SK-N-SH (cell line): ENCODE measurements around the gene NR3C1. TPM values are rescaled to one million over a fixed set of nuclear protein-coding genes. Genes with fewer than 3 reads are reported as not detected.

ENCODE experiments used
- CTCF ChIA-PET: fragments of 300-600, 350-600 bp; formaldehyde crosslinking; extraction: SDS; loops from one replicate; lab custom pipeline; 2021; lab: Yijun Ruan, JAX
- POLR2A ChIA-PET: fragments of 350-600 bp; sonication (Branson Sonifier 250); formaldehyde crosslinking; extraction: SDS; loops from one replicate; lab custom pipeline; 2020; ENCODE audit warnings: antibody characterized with exemption, inconsistent platforms; lab: Yijun Ruan, JAX
- DNase-seq: peaks from one replicate; pipeline ENCODE4 v3.0.0; 2012
- H2AFZ ChIP-seq: fragments of 200-600 bp; sonication (generic); 2 replicates; pipeline ENCODE4 v1.8.1; 2016; ENCODE audit warnings: antibody characterized with exemption, mild to moderate bottlenecking, low read depth
- H3F3A ChIP-seq: fragments of 200-600 bp; sonication (generic); replicated peaks from 2 replicates; pipeline ENCODE3; 2016; ENCODE audit warnings: antibody characterized with exemption, mild to moderate bottlenecking; ENCODE audit not compliant: insufficient read depth
- H3K27ac ChIP-seq, 2 experiments: fragments of 200-500 bp in 1 of 2; fragments of 200-600 bp in 1 of 2; sonication (Bioruptor generic) in 1 of 2; sonication (generic), shearing (Covaris generic) in 1 of 2; 2 replicates each; pipeline versions ENCODE4 v1.5.1 to v1.6.1; 2014 to 2016; ENCODE audit warnings: low read depth in 2 of 2, inconsistent platforms in 1 of 2, low read length in 1 of 2, mild to moderate bottlenecking in 1 of 2, mixed read lengths in 1 of 2
- H3K27me3 ChIP-seq: fragments of 200-600 bp; sonication (generic), shearing (Covaris generic); 2 replicates; pipeline ENCODE4 v1.6.1; 2016; ENCODE audit warnings: mixed run types; ENCODE audit not compliant: insufficient read depth
- H3K36me3 ChIP-seq, 2 experiments: fragments of 200-500 bp in 1 of 2; fragments of 200-600 bp in 1 of 2; sonication (Bioruptor generic) in 1 of 2; sonication (generic) in 1 of 2; replicated peaks in 1 of 2; 2 replicates each; pipeline versions ENCODE3 to v1.5.1; 2014 to 2016; ENCODE audit warnings: low read length in 1 of 2, mild to moderate bottlenecking in 1 of 2; ENCODE audit not compliant: insufficient read depth in 2 of 2, control insufficient read depth in 1 of 2
- H3K4me1 ChIP-seq, 2 experiments: fragments of 200-500 bp in 1 of 2; fragments of 200-600 bp in 1 of 2; sonication (Bioruptor generic) in 1 of 2; sonication (generic), shearing (Covaris generic) in 1 of 2; 2 replicates each; pipeline versions ENCODE4 v1.5.1 to v1.6.1; 2014 to 2016; ENCODE audit warnings: low read depth in 1 of 2, low read length in 1 of 2, mixed run types in 1 of 2; ENCODE audit not compliant: insufficient read depth in 2 of 2, control insufficient read depth in 1 of 2
- H3K4me2 ChIP-seq: fragments of 200-600 bp; sonication (generic), shearing (Covaris generic); 2 replicates; pipeline ENCODE4 v1.6.1; 2017; ENCODE audit warnings: mixed run types
- H3K4me3 ChIP-seq, 2 experiments: fragments of 200-500 bp in 1 of 2; fragments of 200-600 bp in 1 of 2; sonication (Bioruptor generic) in 1 of 2; sonication (generic), shearing (Covaris generic) in 1 of 2; 2 replicates each; pipeline versions ENCODE4 v1.5.1 to v1.8.1; 2014 to 2016; ENCODE audit warnings: low read depth in 2 of 2, inconsistent platforms in 1 of 2, low read length in 1 of 2, mild to moderate bottlenecking in 1 of 2, mixed read lengths in 1 of 2, moderate library complexity in 1 of 2
- H3K79me2 ChIP-seq: fragments of 200-600 bp; sonication (generic); 2 replicates; pipeline ENCODE4 v1.8.1; 2017; ENCODE audit warnings: mild to moderate bottlenecking; ENCODE audit not compliant: insufficient read depth
- H3K9ac ChIP-seq: fragments of 200-600 bp; sonication (generic); 2 replicates; pipeline ENCODE4 v1.6.1; 2017; ENCODE audit warnings: mixed run types
- H3K9me2 ChIP-seq: fragments of 200-600 bp; sonication (generic); 2 replicates; pipeline ENCODE4 v1.6.1; 2017; ENCODE audit warnings: mixed run types
- H3K9me3 ChIP-seq: fragments of 200-600 bp; sonication (generic); 2 replicates; pipeline ENCODE4 v1.6.1; 2017; ENCODE audit warnings: mixed run types, mild to moderate bottlenecking, moderate library complexity
- H4K20me1 ChIP-seq: fragments of 200-600 bp; sonication (generic); 2 replicates; pipeline ENCODE4 v1.6.1; 2017; ENCODE audit warnings: mild to moderate bottlenecking, mixed run types; ENCODE audit not compliant: insufficient read depth
- EP300 ChIP-seq, 2 experiments: IDR thresholded peaks; 2 replicates each; pipeline versions ENCODE4 v1.4.0 to v1.6.1; 2012; ENCODE audit warnings: borderline replicate concordance in 1 of 2, low read depth in 1 of 2, low read length in 1 of 2
- EZH2phosphoT487 ChIP-seq: fragments of 200-600 bp; sonication (generic); IDR thresholded peaks from 2 replicates; pipeline ENCODE4 v1.6.1; 2017; ENCODE audit warnings: low read depth, mixed run types, mild to moderate bottlenecking, antibody characterized with exemption, moderate library complexity, borderline replicate concordance
- FOSL2 ChIP-seq: IDR thresholded peaks from 2 replicates; pipeline ENCODE4 v1.4.0; 2012; ENCODE audit warnings: low read depth, mild to moderate bottlenecking, moderate library complexity, borderline replicate concordance
- FOXJ3 ChIP-seq: sonication (generic); formaldehyde crosslinking; IDR thresholded peaks from 2 replicates; pipeline ENCODE4 v1.5.1; 2020; ENCODE audit warnings: mild to moderate bottlenecking, missing genetic modification reagents
- FOXM1 ChIP-seq: IDR thresholded peaks from 2 replicates; pipeline ENCODE4 v1.4.0; 2012; ENCODE audit warnings: low read depth, mild to moderate bottlenecking
- GABPA ChIP-seq: IDR thresholded peaks from 2 replicates; pipeline ENCODE4 v1.4.0; 2012; ENCODE audit warnings: low read depth, mild to moderate bottlenecking
- IRF3 ChIP-seq: fragments of 150-350 bp; IDR thresholded peaks from 2 replicates; pipeline ENCODE4 v1.6.1; 2016; ENCODE audit warnings: mild to moderate bottlenecking, low read depth, low read length
- JUND ChIP-seq: IDR thresholded peaks from 2 replicates; pipeline ENCODE4 v1.4.0; 2012
- MAX ChIP-seq: IDR thresholded peaks from 2 replicates; pipeline ENCODE4 v1.4.0; 2012; ENCODE audit warnings: low read depth
- MEF2A ChIP-seq: IDR thresholded peaks from 2 replicates; pipeline ENCODE4 v1.4.0; 2012; ENCODE audit warnings: low read depth, borderline replicate concordance
- MXI1 ChIP-seq: IDR thresholded peaks from 2 replicates; pipeline ENCODE4 v1.6.1; 2012; ENCODE audit warnings: mild to moderate bottlenecking, low read depth, low read length, improper control_type of control experiment
- NRF1 ChIP-seq: IDR thresholded peaks from 2 replicates; pipeline ENCODE4 v1.6.1; 2012; ENCODE audit warnings: low read depth, mild to moderate bottlenecking, low read length
- POLR2AphosphoS5 ChIP-seq: IDR thresholded peaks from 2 replicates; pipeline ENCODE4 v1.6.1; 2012; ENCODE audit warnings: low read depth, low read length
- RAD21 ChIP-seq: IDR thresholded peaks from 2 replicates; pipeline ENCODE4 v1.6.1; 2012; ENCODE audit warnings: mild to moderate bottlenecking, low read length
- RXRA ChIP-seq: IDR thresholded peaks from 2 replicates; pipeline ENCODE4 v1.4.0; 2012; ENCODE audit warnings: low read depth, mild to moderate bottlenecking, borderline replicate concordance
- SIN3A ChIP-seq: IDR thresholded peaks from 2 replicates; pipeline ENCODE4 v1.6.1; 2012; ENCODE audit warnings: low read depth, mild to moderate bottlenecking, low read length, moderate library complexity, borderline replicate concordance
- SMC3 ChIP-seq: IDR thresholded peaks from 2 replicates; pipeline ENCODE4 v1.6.1; 2012; ENCODE audit warnings: low read depth, low read length, improper control_type of control experiment
- TAF1 ChIP-seq: IDR thresholded peaks from 2 replicates; pipeline ENCODE4 v1.6.1; 2012; ENCODE audit warnings: low read depth, mild to moderate bottlenecking, low read length, moderate library complexity, borderline replicate concordance
- TCF12 ChIP-seq: IDR thresholded peaks from 2 replicates; pipeline ENCODE4 v1.4.0; 2012
- TEAD4 ChIP-seq: IDR thresholded peaks from 2 replicates; pipeline ENCODE4 v1.4.0; 2012; ENCODE audit warnings: mild to moderate bottlenecking, borderline replicate concordance; ENCODE audit not compliant: insufficient read depth
- USF1 ChIP-seq: IDR thresholded peaks from 2 replicates; pipeline ENCODE4 v1.4.0; 2012; ENCODE audit warnings: low read depth, borderline replicate concordance
- USF2 ChIP-seq: fragments of 150-350 bp; IDR thresholded peaks from 2 replicates; pipeline ENCODE4 v1.6.1; 2017; ENCODE audit warnings: antibody characterized with exemption, low read length, low read depth, borderline replicate concordance
- YY1 ChIP-seq: IDR thresholded peaks from 2 replicates; pipeline ENCODE4 v1.4.0; 2012; ENCODE audit warnings: low read depth, mild to moderate bottlenecking
- WGBS: methylation state at CpG from one replicate; pipeline ENCODE4 v1.1.6; 2017; ENCODE audit warnings: low lambda C conversion rate; 5-methylcytosine and 5-hydroxymethylcytosine counted together
- polyA plus RNA-seq, 3 experiments: library from polyadenylated mRNA; depleted of rRNA; stranded (reverse); fragments of >200 nt; gene quantifications; 2 replicates each; pipeline ENCODE4 v1.2.3, GENCODE V29; 2012

NR3C1 gene
- polyA plus RNA-seq, 1 of the 3 experiments (the other 2 are of a cell fraction): 7.1 TPM

- H3K9ac ChIP-seq: no peak overlapping the region
- WGBS: 93% methylated on average over 2 of the region's 2 CpGs
- H3K4me2 ChIP-seq: no peak overlapping the region
- no peaks in the 10 kb centered on the region for H3K27me3 ChIP-seq
- no peak for DNase-seq
- no peaks in the 10 kb centered on the region for H3K4me1 ChIP-seq
- peaks cover 12% of the 10 kb centered on the region for H3F3A ChIP-seq
- H3K27ac ChIP-seq: no peak overlapping the region
- H3K36me3 ChIP-seq: peaks cover 0 to 3% of the 10 kb centered on the region in 2 experiments
- no peak overlapping the region for H3K4me3 ChIP-seq
- H3K9me3 ChIP-seq: peaks cover 12% of the 10 kb centered on the region; the same call in 1 of the 2 replicates
- no peak overlapping the region for H2AFZ ChIP-seq
- H3K9me2 ChIP-seq: 0 out of 2 replicates have a peak, but pooled peaks cover 3% of the 10 kb centered on the region
- no peaks in the 10 kb centered on the region for H4K20me1 ChIP-seq
- POLR2A ChIA-PET: no interaction called here
- CTCF ChIA-PET: no interaction called here
- TF ChIP-seq SIN3A (no peak), MEF2A (no peak), RXRA (no peak), JUND (no peak), USF2 (no peak), FOXM1 (no peak), FOXJ3 (CRISPR knock-in tag) (no peak), FOSL2 (no peak), MAX (no peak), SMC3 (no peak), EP300 (IDR thresholded peaks at IDR 0.05; ENCODE audit: borderline replicate concordance in 1 of 2, low read depth in 1 of 2, low read length in 1 of 2) (no peak), IRF3 (no peak), GABPA (no peak), TEAD4 (no peak), USF1 (no peak), YY1 (no peak), MXI1 (no peak)
- no peaks in the 10 kb centered on the region for H3K79me2 ChIP-seq
Measured at GRCh38 chr5:143267186-143267585, 136.3 kb downstream of the NR3C1 start.

GRCh38 chr5:143265995-143266394 lies 137.5 kb downstream of the NR3C1 start:
- Histone ChIP-seq H3K36me3 (peaks cover 0 to 3% of the 10 kb centered on the region in 2 experiments), H3K4me2 (no peak overlapping the region), H3K9me3 (peaks cover 12% of the 10 kb centered on the region; the same call in 1 of the 2 replicates), H4K20me1 (no peaks in the 10 kb centered on the region), H3K4me1 (no peaks in the 10 kb centered on the region), H3K4me3 (no peak overlapping the region), H3F3A (peaks cover 14% of the 10 kb centered on the region), H3K79me2 (no peaks in the 10 kb centered on the region), H2AFZ (no peak overlapping the region), H3K27ac (no peak overlapping the region), H3K27me3 (no peaks in the 10 kb centered on the region), H3K9me2 (0 out of 2 replicates have a peak, but pooled peaks cover 3% of the 10 kb centered on the region), H3K9ac (no peak overlapping the region)
- no peak for TF ChIP-seq USF1
- TF ChIP-seq USF2: no peak
- no peak for TF ChIP-seq MEF2A
- TF ChIP-seq YY1: no peak
- no peak for TF ChIP-seq EP300 (IDR thresholded peaks at IDR 0.05; ENCODE audit: borderline replicate concordance in 1 of 2, low read depth in 1 of 2, low read length in 1 of 2)
- TF ChIP-seq FOXJ3 (CRISPR knock-in tag): no peak
- TF ChIP-seq FOXM1: no peak
- no peak for TF ChIP-seq TAF1
- TF ChIP-seq TCF12: no peak
- no peak for TF ChIP-seq RAD21
- TF ChIP-seq FOSL2: no peak
- no peak for TF ChIP-seq NRF1
- no peak for TF ChIP-seq JUND
- no peak for TF ChIP-seq EZH2phosphoT487
- TF ChIP-seq TEAD4: no peak
- no peak for TF ChIP-seq POLR2AphosphoS5
- TF ChIP-seq RXRA: no peak
- no peak for DNase-seq
- ChIA-PET POLR2A (no interaction called here), CTCF (no interaction called here)
- 90% methylated on average over 2 of the region's 2 CpGs for WGBS
